Endometrial microvascular endothelial cells (primary cell): ENCODE measurements around the gene PLCB3. TPM values are rescaled to one million over a fixed set of nuclear protein-coding genes. Genes with fewer than 3 reads are reported as not detected.

Source experiments
- in situ Hi-C: cut with HindIII; loops from 2 replicates; pipeline ENCODE4 v1.10.0; 2017; ENCODE audit warnings: low sequenced_read_pairs, low pct_unique_long_range_greater_than_20kb; ENCODE audit errors: inconsistent ontology term
- total RNA-seq: library from RNA; depleted of rRNA; stranded (reverse); fragments of >200 nt; gene quantifications from one replicate; pipeline ENCODE4 v1.2.3, GENCODE V29; 2015; ENCODE audit errors: inconsistent ontology term

Gene PLCB3
- total RNA-seq, 1 donor from 2014 or later, result 61.8 TPM

DNA sequence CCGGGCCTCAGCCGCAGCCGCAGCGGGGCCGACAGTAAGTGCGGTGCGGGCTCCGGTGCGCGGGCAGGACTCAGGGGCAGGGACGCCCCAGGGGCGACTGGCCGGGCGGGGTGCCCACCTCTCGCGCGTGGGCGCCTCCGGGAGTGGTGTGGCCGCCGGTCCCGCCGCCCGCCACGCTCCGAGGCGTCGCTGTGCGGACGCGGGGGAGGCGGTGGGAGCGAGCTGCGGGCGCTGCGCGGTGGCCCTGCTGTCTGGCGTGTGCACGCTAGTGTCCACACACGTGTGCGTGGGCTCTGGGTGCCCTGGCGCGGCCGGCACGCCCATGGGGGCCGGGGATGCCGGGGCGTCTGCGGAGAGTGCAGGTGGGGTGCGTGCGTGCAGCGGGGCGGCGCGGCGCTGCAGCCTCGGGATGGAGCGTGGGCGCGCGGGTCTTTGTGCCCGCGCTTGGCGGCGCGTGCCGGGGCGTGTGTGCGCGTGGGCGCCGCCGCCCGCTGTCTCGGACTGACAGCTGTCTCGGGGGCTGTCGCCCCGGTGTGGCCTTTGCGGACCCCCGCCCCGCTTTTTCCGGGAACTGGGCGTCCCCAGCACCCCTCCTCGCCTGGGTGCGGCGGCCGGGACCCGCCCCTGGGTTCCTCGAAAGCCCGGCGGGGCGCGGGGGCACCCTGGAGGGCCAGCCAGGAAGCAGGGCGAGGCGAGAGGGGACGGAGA lies 40.6 kb downstream of the PLCB3 start:
- in situ Hi-C loops, result no loop called here

DNA sequence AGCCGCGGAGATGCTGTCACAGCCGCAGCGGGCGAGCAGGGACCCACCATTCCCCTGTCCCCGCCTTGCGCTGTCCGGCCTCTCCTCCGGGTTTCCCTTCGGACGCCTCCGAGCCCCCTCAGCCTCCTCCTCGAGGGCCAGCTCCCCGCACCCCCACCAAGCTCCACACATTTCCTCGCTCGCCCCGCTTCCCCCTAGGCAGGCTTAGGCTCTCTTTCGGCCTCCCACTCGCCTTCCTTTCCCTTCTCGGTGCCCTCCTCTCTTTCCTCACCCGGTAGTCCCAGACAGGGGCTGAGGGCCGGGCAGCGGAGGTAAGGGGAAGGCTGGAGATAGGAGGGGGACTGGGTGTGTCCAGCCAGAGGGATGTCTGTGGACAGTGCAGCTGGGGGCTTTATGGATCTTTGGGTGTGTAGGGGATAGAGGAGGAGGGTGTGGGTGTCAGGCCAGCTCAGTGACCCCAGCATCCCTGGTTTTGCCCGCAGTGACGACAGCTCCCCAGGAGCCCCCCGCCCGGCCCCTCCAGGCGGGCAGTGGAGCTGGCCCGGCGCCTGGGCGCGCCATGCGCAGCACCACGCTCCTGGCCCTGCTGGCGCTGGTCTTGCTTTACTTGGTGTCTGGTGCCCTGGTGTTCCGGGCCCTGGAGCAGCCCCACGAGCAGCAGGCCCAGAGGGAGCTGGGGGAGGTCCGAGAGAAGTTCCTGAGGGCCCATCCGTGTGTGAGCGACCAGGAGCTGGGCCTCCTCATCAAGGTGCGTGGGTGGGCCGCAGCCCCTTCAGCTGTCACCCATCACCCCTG lies 41.3 kb downstream of the PLCB3 start:
- in situ Hi-C loops, result no loop called here

DNA sequence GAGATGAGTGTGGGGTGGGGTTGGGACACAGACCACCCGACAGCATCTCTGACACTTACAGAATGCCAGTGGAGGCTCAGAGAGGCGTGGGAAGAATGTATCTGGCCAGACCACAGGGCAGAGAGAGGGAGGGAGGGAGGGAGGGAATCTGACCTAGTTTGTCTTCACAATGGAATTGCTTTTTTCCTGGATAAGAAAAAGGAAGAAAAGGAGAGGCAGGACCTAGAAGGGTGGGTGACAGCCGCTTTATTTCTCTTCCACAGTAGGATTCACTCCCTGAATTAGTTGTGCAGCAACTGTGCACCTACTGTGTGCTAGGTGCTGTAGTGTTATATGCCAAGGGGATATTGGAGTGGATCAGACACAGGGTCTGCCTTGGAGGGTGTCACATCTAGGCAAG lies 43.4 kb downstream of the PLCB3 start:
- in situ Hi-C loops, result no loop called here

DNA sequence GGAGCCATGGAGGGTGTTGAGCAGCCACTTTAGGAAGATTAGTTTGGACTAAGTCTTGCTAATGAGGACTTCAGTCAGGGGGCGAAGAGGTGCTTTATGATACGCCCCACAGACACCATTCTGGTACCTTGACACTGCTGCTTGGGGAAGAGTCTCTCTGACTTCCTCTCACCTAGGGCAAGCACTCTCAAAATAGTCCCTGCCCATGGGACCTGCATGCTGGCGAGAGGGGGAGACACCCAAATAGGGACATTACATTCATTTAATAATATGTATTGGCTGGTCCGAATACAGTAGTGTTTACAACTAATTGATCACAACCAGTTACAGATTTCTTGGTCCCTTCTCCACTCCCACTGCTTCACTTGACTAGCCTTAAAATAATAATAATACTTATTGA lies 44.4 kb downstream of the PLCB3 start:
- in situ Hi-C loops, result no loop called here

DNA sequence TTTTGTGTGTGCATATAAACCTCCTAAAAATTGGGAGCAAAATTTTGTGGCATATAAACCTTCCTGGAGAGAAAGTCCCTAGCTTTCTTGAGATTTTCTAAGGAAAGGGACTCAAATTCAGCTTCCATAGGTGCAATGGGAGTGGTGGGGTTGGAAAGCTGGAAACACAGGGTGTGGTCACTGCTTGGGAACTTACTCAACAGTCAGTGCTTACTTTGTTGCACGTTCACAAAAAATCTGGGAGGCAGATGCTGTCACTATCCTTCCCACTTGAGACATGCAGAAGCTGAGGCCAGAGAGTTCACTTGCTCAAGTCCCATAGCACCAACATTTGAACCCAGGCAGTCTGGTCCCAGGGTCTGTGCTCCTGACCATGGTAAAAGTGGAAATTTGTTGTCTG lies 44.9 kb downstream of the PLCB3 start:
- in situ Hi-C loops, result no loop called here

DNA sequence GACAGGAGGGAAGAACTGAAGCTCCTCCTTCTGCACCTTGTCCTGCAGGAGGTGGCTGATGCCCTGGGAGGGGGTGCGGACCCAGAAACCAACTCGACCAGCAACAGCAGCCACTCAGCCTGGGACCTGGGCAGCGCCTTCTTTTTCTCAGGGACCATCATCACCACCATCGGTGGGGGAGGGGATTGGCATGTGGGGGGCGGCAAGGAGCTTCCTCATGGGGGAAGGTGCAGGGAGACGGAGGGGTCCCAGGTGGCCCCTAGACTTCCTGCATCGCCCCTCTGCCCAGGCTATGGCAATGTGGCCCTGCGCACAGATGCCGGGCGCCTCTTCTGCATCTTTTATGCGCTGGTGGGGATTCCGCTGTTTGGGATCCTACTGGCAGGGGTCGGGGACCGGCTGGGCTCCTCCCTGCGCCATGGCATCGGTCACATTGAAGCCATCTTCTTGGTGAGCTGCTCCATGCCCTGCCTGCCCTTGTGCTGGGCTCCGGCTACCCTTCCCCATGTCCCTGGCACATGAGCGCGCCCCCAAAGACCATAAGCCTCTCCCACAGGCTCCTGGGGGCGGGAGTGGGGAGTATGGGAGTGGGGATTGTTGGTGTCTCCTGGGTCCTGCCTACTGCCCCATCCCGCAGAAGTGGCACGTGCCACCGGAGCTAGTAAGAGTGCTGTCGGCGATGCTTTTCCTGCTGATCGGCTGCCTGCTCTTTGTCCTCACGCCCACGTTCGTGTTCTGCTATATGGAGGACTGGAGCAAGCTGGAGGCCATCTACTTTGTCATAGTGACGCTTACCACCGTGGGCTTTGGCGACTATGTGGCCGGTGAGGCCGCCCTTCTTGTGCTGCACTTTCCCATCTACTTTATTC lies 45.7 kb downstream of the PLCB3 start:
- in situ Hi-C loops, result no loop called here

DNA sequence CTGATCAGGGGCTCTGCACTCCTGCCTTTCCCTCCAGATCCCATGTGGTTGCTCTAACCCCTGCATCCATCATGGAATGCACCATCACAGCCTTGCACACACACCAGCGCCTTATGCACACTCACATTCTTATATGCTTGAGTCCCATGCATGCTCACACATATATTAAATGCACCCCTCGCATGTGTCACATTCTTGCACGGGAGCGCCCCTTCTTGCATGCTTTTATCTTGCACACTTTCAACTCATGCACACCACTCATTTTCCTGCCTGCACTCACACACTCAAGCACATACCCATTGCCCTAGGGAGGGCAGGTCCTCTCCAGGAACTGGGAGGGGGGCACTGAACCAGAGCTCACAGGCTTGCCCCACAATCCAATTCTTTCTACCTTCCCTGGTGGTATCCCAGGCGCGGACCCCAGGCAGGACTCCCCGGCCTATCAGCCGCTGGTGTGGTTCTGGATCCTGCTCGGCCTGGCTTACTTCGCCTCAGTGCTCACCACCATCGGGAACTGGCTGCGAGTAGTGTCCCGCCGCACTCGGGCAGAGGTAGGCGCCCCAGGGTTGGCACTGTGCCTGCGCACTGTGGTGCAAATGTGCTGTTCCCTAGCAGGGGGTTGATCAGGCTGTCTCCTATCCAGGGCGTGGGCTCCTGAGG lies 46.5 kb downstream of the PLCB3 start:
- in situ Hi-C loops, result no loop called here

DNA sequence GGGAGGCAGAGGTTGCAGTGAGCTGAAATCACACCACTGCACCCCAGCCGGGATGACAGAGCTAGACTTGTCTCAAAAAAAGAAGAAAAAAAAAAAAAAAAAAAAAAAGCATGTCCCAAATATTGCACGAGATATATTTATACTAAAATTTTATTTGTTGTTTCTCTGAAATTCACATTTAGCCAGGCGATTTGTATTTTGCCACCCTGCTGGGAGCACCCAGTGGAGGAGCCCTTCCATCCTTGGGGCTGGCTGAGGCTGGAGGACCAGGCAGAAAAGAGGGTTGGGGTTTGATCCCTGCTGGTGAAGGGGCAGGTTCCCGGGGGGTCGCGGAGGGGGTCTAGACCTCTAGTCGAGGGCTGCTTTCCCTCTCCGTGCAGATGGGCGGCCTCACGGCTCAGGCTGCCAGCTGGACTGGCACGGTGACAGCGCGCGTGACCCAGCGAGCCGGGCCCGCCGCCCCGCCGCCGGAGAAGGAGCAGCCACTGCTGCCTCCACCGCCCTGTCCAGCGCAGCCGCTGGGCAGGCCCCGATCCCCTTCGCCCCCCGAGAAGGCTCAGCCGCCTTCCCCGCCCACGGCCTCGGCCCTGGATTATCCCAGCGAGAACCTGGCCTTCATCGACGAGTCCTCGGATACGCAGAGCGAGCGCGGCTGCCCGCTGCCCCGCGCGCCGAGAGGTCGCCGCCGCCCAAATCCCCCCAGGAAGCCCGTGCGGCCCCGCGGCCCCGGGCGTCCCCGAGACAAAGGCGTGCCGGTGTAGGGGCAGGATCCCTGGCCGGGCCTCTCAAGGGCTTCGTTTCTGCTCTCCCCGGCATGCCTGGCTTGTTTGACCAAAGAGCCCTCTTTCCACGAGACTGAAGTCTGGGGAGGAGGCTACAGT lies 47.9 kb downstream of the PLCB3 start:
- in situ Hi-C loops, result no loop called here

DNA sequence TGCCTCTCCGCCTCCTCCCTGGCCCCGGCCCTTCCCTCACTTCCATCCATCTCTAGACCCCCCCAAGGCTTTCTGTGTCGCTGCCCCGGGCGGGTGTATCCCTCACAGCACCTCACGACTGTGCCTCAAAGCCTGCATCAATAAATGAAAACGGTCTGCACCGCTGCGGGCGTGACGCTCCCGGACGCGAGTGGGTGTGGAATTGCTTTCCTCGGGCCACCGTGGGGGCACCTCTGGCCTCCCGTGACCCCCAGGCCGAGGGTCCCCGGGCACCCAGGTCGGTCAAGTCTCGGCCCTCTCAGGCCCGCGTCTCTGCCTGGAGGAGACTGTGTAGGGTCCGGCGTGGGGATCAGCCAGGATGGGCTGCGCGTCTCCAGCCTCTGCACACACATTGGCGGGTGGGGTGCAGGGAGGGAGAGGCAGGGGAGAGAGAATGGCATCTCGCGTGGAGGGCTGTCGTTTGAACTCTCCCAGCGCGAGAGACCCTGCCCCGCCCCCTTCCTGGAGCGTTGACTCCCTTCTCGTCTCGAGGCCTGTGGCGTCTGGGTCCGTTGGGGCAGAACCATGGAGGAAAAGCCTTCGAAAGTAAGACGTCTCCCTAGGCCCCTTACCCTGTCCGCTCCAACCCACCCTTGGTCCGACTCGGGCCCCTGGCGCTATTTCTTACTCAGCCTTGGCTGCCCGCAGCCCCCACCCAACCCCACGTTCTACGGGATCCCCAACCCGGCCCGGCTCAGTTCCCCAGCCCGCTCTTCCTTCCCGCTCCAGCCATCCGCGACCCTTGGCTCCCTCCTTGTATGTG lies 48.7 kb downstream of the PLCB3 start, which contains the start of gene CATSPERZ:
Gene CATSPERZ (plus strand): TSS at position 512 of the 802 bp plus-strand sequence. CDS start 53 bp downstream, at position 565.
- in situ Hi-C loops, result no loop called here

DNA sequence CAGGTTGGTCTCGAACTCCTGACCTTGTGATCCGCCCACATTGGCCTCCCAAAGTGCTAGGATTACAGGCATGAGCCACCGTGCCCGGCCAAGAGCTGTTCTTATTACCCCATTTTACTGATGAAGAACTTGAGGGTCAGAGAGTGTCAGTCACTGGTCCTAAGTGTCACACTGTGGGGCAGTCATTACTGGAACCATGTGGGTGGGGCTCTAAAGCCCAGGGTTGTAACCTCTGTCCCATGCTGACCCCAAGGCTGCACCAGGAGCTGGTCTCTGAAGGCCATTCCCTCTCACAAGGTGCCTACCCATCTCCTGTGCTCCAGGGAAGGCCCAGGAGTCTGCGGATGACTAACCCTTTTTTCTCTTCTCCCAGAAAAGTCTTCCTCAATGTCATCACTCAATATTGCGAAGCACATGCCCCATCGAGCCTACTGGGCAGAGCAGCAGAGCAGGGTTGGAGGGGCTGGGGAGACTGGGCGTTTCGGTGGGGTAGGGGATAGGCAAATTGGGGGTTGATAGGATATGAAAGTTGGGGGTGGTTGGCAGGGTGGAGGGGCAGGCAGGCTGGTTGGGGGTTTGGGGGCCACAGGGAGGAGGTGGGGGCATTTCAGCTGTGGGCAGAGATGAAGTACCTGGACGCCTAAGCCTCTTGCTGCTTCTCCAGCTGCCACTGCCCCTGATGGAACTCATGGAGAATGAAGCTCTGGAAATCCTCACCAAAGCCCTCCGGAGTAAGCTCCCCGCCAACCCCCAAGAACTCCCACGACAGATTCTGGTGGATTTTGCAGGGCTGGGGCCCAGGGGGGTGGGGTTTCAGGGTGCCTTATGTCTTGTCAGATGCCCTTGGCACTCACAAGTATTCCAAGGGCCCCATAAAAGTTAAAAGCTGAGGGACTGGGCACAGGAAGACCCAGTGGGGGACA lies 52.0 kb downstream of the PLCB3 start:
- in situ Hi-C loops, result no loop called here

DNA sequence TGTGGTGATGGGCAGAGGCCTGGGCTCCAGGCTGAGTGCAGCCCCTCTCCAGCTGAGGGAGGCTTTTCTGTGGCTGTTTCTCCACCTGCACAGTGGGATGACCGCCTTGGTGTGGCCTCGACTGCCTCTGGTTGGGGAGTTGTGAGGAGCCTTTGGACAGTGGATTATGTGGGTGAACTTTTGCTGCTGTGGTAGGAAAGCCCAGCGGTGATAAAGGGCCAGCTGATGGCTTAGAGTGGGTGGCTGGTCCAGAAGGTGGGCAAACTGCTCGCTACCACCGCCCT lies 52.6 kb downstream of the PLCB3 start:
- in situ Hi-C loops, result no loop called here

DNA sequence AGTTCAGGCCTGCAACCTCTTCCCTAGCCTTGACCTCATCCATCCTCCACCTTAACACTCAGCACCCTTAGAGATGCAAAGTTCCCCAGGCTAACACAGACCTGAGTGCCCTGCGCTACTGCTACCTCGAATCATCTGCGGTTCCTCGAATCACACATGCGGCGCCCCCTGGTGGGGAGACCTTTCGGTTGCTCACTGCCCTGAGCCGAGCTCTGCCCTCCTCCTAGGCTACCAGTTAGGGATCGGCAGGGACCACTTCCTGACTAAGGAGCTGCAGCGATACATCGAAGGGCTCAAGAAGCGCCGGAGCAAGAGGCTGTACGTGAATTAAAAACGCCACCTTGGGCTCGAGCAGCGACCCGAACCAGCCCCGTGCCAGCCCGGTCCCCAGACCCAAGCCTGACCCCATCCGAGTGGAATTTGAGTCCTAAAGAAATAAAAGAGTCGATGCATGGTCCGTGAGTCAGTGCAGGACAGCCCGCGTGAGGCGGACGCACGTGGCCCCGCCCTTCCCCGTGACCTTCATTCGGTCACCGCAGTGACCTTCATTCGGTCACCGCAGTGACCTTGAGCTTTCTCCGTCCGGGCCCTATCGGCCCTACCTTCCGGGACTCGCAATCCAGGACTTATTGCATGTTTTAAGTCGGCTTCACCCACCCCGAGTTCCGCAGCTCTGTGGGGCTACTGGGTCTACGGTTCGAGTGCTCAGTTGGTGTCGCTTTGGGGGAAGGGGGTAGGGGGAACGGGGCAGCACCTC lies 53.2 kb downstream of the PLCB3 start:
- in situ Hi-C loops, result no loop called here

DNA sequence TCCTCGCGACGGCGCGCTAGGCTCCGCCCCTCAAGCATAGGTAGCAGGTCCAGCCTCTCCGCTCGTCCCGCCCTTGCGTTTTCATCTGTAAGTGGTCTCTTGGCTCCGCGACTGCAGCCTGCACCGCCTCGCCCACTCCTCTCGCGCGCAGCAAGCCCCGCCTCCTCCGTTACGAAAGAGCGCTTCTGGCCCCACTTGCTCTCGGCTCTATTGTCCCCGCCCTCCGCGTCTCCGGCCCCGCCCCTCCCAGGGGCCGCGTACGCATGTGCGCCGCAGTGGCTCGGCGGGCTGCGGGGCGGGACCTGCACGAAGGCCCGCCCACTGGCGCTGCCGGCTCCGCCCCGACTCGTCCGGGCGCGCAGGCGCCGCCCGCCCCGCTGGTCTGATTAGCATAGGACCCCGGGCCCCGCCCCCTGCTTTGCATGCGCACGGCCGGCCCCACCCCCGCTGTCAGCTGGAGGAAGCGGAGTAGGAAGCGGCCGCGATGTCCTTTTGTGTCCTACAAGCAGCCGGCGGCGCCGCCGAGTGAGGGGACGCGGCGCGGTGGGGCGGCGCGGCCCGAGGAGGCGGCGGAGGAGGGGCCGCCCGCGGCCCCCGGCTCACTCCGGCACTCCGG lies 53.9 kb downstream of the PLCB3 start, which contains the start of gene ESRRA:
Gene ESRRA (plus strand): TSS at position 450 of the 616 bp plus-strand sequence. CDS start 1,656 bp downstream, outside the sequence.
- in situ Hi-C loops, result no loop called here

DNA sequence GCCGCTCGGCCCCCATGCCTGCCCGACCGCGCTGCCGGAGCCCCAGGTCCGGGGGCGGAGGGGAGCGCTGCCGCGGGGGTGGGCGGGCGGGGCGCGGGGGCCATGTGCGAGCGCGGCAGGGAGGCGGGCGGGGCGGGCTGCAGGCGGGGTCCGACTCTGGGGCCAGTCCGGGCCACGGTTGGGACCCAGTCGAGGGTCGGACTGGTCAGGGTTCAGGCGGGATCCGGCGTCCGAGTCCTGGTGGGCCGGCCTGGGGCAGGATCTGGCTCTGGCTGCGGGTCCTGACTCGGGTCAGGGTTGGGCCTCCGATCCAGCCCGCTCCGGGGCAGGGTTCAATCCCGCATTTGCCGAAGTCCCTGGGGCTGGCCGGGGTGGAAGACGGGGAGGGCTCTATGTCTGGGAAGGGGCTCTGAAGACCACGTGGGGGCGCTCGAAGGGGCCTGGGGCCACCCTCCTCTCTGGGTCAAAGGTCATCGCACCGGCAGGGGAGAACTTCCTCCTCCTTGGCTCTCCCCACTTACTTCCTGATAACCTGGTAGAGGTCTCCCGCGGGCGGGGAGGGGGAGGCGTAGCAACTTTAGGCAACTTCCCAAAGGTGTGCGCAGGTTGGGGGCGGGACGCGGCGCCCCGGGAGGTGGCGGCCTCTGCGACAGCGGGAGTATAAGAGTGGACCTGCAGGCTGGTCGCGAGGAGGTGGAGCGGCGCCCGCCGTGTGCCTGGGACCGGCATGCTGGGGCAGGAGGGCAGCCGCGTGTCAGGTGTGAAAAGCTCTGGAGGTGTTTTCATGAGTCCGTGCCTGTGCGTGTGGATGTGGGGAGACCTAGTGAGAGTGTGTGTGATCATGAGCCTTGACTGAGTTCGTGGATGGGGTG lies 54.6 kb downstream of the PLCB3 start:
- in situ Hi-C loops, result no loop called here

DNA sequence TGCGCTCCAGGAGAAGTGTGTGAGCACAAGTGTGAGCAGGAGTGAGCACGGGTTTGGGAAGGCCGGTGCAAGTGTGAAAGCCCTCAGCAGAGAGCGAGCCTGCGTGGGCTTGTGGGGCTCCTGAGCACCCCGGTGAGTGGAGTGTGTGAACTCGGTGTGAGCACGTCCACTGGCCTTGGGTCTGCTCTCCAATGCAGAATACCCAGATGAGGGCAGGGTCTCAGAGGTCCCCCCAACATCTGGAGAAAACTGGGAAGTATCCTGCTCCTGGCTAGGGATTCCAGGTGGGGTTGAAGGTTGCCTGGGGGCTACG lies 55.2 kb downstream of the PLCB3 start:
- in situ Hi-C loops, result no loop called here
